WTC11 (cell line): ENCODE results near the gene HMX1. TPM values are rescaled to one million over a fixed set of nuclear protein-coding genes. Genes with fewer than 3 reads are reported as not detected.

Experiments used
- ATAC-seq: fragments of 200-7000 bp; cut with Tn5 transposase; 2 replicates; pipeline ENCODE4 v1.10.0; 2021; ENCODE audit warnings: mild to moderate bottlenecking, moderate library complexity
- CTCF ChIA-PET: fragments of 300-600 bp; sonication (Branson Sonifier 250); formaldehyde crosslinking; loops from one replicate; lab custom pipeline; 2021; ENCODE audit warnings: antibody characterized with exemption; lab: Charles Lee
- POLR2A ChIA-PET: fragments of 350-600 bp; sonication (Branson Sonifier 250); formaldehyde crosslinking; loops from one replicate; lab custom pipeline; 2021; ENCODE audit warnings: antibody characterized with exemption; lab: Charles Lee
- DNase-seq: peaks from one replicate; pipeline ENCODE4 v3.0.0; 2021; ENCODE audit warnings: low spot score
- H3K27ac Mint-ChIP-seq: 2 replicates; pipeline ENCODE4 v1.8.0; 2021; ENCODE audit warnings: mixed read lengths
- H3K27me3 Mint-ChIP-seq: 2 replicates; pipeline ENCODE4 v1.8.0; 2021; ENCODE audit warnings: low read depth, mild to moderate bottlenecking, moderate library complexity, mixed read lengths
- H3K36me3 Mint-ChIP-seq: 2 replicates; pipeline ENCODE4 v1.8.0; 2021; ENCODE audit warnings: mixed read lengths
- H3K4me1 Mint-ChIP-seq: 2 replicates; pipeline ENCODE4 v1.8.0; 2022; ENCODE audit warnings: mixed read lengths
- H3K4me3 Mint-ChIP-seq: 2 replicates; pipeline ENCODE4 v1.8.0; 2021; ENCODE audit warnings: mild to moderate bottlenecking, moderate library complexity, mixed read lengths
- H3K9me3 Mint-ChIP-seq: 2 replicates; pipeline ENCODE4 v1.8.0; 2021; ENCODE audit warnings: mixed read lengths
- ATF2 ChIP-seq: sonication (generic); formaldehyde crosslinking; IDR thresholded peaks from 2 replicates; pipeline ENCODE4 v1.8.1; 2022; ENCODE audit warnings: low read depth, missing genetic modification reagents, borderline replicate concordance
- ATF6 ChIP-seq: sonication (generic); formaldehyde crosslinking; IDR thresholded peaks from 2 replicates; pipeline ENCODE4 v1.8.1; 2023; ENCODE audit warnings: mild to moderate bottlenecking, missing genetic modification reagents
- CDX4 ChIP-seq: fragments of 250-450 bp; sonication (Bioruptor Pico); IDR thresholded peaks from 2 replicates; pipeline ENCODE4 v1.9.0; 2021; ENCODE audit warnings: moderate library complexity, mild to moderate bottlenecking, inconsistent platforms, borderline replicate concordance
- E2F5 ChIP-seq: sonication (generic); formaldehyde crosslinking; IDR thresholded peaks from 2 replicates; pipeline ENCODE4 v1.8.1; 2022; ENCODE audit warnings: mild to moderate bottlenecking, moderate library complexity, missing genetic modification reagents
- EMX1 ChIP-seq: fragments of 250-450 bp; sonication (Bioruptor Pico); IDR thresholded peaks from 2 replicates; pipeline ENCODE4 v1.8.0; 2021; ENCODE audit warnings: mild to moderate bottlenecking
- ERG ChIP-seq: fragments of 250-450 bp; sonication (Bioruptor Pico); IDR thresholded peaks from 2 replicates; pipeline ENCODE4 v1.8.0; 2021; ENCODE audit warnings: mild to moderate bottlenecking
- GRHL2 ChIP-seq: fragments of 250-450 bp; sonication (Bioruptor Pico); IDR thresholded peaks from 2 replicates; pipeline ENCODE4 v1.8.0; 2022; ENCODE audit warnings: mild to moderate bottlenecking, moderate library complexity; ENCODE audit not compliant: insufficient replicate concordance, severe bottlenecking
- HMGA2 ChIP-seq: fragments of 250-450 bp; sonication (Bioruptor Pico); IDR thresholded peaks from 2 replicates; pipeline ENCODE4 v1.4.0; 2021; ENCODE audit warnings: mild to moderate bottlenecking, moderate library complexity
- JUN ChIP-seq: sonication (generic); formaldehyde crosslinking; IDR thresholded peaks from 2 replicates; pipeline ENCODE4 v1.8.0; 2023; ENCODE audit warnings: mild to moderate bottlenecking, missing genetic modification reagents
- MLX ChIP-seq: sonication (generic); formaldehyde crosslinking; IDR thresholded peaks from 2 replicates; pipeline ENCODE4 v1.8.1; 2023; ENCODE audit warnings: mild to moderate bottlenecking, missing genetic modification reagents, moderate library complexity
- MXD4 ChIP-seq: fragments of 250-450 bp; sonication (Bioruptor Pico); IDR thresholded peaks from 2 replicates; pipeline ENCODE4 v1.8.0; 2021; ENCODE audit warnings: mild to moderate bottlenecking, moderate library complexity, borderline replicate concordance
- NR1H2 ChIP-seq: sonication (generic); formaldehyde crosslinking; IDR thresholded peaks from 2 replicates; pipeline ENCODE4 v1.9.0; 2021; ENCODE audit warnings: mild to moderate bottlenecking, moderate library complexity, missing genetic modification reagents
- PRRX2 ChIP-seq: fragments of 250-450 bp; sonication (Bioruptor Pico); IDR thresholded peaks from 2 replicates; pipeline ENCODE4 v1.8.0; 2021; ENCODE audit warnings: mild to moderate bottlenecking
- RELA ChIP-seq: sonication (generic); formaldehyde crosslinking; IDR thresholded peaks from 2 replicates; pipeline ENCODE4 v1.8.1; 2022; ENCODE audit warnings: missing genetic modification reagents, mild to moderate bottlenecking, borderline replicate concordance
- TCF7 ChIP-seq: sonication (generic); formaldehyde crosslinking; IDR thresholded peaks from 2 replicates; pipeline ENCODE4 v1.8.0; 2022; ENCODE audit warnings: mild to moderate bottlenecking, low read depth, missing genetic modification reagents, moderate library complexity
- USF1 ChIP-seq: sonication (generic); formaldehyde crosslinking; IDR thresholded peaks from 2 replicates; pipeline ENCODE4 v1.8.0; 2022; ENCODE audit warnings: mild to moderate bottlenecking, missing genetic modification reagents
- ZNF232 ChIP-seq: sonication (generic); formaldehyde crosslinking; IDR thresholded peaks from 2 replicates; pipeline ENCODE4 v1.8.0; 2022; ENCODE audit warnings: mild to moderate bottlenecking, missing genetic modification reagents
- ZNF416 ChIP-seq: fragments of 250-450 bp; sonication (Bioruptor Pico); IDR thresholded peaks from 2 replicates; pipeline ENCODE4 v1.9.0; 2021; ENCODE audit warnings: mild to moderate bottlenecking, inconsistent platforms
- ZNF423 ChIP-seq: fragments of 250-450 bp; sonication (Bioruptor Pico); IDR thresholded peaks from 2 replicates; pipeline ENCODE4 v2.1.2; 2022; ENCODE audit warnings: mild to moderate bottlenecking, moderate library complexity
- ZNF512 ChIP-seq: sonication (generic); formaldehyde crosslinking; IDR thresholded peaks from 2 replicates; pipeline ENCODE4 v1.8.1; 2022; ENCODE audit warnings: missing genetic modification reagents, borderline replicate concordance
- total RNA-seq: library from RNA; stranded (reverse); gene quantifications from 3 replicates; pipeline ENCODE4 v1.2.3, GENCODE V29; 2021

HMX1 gene
- total RNA-seq, 1 experiment from 2014 or later: 10.0 TPM

GRCh38 chr4:8818063-8818881 is 53.4 kb downstream of the HMX1 start:
- H3K9me3 Mint-ChIP-seq: no peaks in the 10 kb centered on the region
- no peak for ATAC-seq
- no peak overlapping the region for H3K4me3 Mint-ChIP-seq
- H3K27me3 Mint-ChIP-seq: no peaks in the 10 kb centered on the region
- peak; percentile 4 for DNase-seq
- H3K27ac Mint-ChIP-seq: no peak overlapping the region
- no peaks in the 10 kb centered on the region for H3K36me3 Mint-ChIP-seq
- H3K4me1 Mint-ChIP-seq: no peaks in the 10 kb centered on the region
- POLR2A ChIA-PET: no interaction called here
- TF ChIP-seq PRRX2 (CRISPR knock-in tag): no peak
- no peak for TF ChIP-seq MLX (CRISPR knock-in tag)
- no peak for TF ChIP-seq MXD4 (CRISPR knock-in tag)
- TF ChIP-seq GRHL2: no peak
- no peak for TF ChIP-seq ATF2 (CRISPR knock-in tag)
- no peak for TF ChIP-seq HMGA2 (CRISPR knock-in tag)
- TF ChIP-seq TCF7 (CRISPR knock-in tag): no peak
- no peak for TF ChIP-seq ZNF416 (CRISPR knock-in tag)
- no peak for TF ChIP-seq USF1 (CRISPR knock-in tag)
- TF ChIP-seq ERG (CRISPR knock-in tag): no peak
- TF ChIP-seq ZNF423: no peak
- no peak for TF ChIP-seq CDX4 (CRISPR knock-in tag)
- no peak for TF ChIP-seq ATF6 (CRISPR knock-in tag)
- TF ChIP-seq NR1H2: no peak
- TF ChIP-seq ZNF512 (CRISPR knock-in tag): no peak
- no peak for TF ChIP-seq E2F5 (CRISPR knock-in tag)
- no peak for TF ChIP-seq ZNF232
- no peak for TF ChIP-seq JUN (CRISPR knock-in tag)
- TF ChIP-seq RELA (CRISPR knock-in tag): no peak
- no peak for TF ChIP-seq EMX1 (CRISPR knock-in tag)
- CTCF ChIA-PET: interaction anchor here (0.6 to 2.0 kb wide), 4 partner anchors 38 to 211 kb away, joined by 3 to 10 read pairs (median 4); no protein-coding TSS in a partner anchor
